Right atrium auricular region (tissue), 2 donors: ENCODE data around the gene TMEM255B. TPM values are rescaled to one million over a fixed set of nuclear protein-coding genes. Genes with fewer than 3 reads are reported as not detected.

Source experiments
- DNase-seq: peaks from one replicate; pipeline ENCODE4 v3.0.0-alpha.2; 2019; ENCODE audit warnings: low spot score
- H3K27ac ChIP-seq, 2 donors: fragments of 200-600 bp; sonication (generic); 1 replicate in 1 of 2; 2 replicates in 1 of 2; pipeline ENCODE4 v1.5.1; 2016 to 2019
- H3K27me3 ChIP-seq, 2 donors: fragments of 200-600 bp; sonication (generic); one replicate each; pipeline versions ENCODE4 v1.5.1 to v1.6.0; 2017 to 2019
- H3K36me3 ChIP-seq: fragments of 200-600 bp; sonication (generic); one replicate; pipeline ENCODE4 v1.5.1; 2016
- H3K4me1 ChIP-seq, 2 donors: fragments of 200-600 bp; sonication (generic); one replicate each; pipeline versions ENCODE4 v1.5.1 to v1.6.0; 2017 to 2019
- H3K4me3 ChIP-seq, 2 donors: fragments of 200-600 bp; sonication (generic); 1 replicate in 1 of 2; 2 replicates in 1 of 2; pipeline ENCODE4 v1.5.1; 2017 to 2019; ENCODE audit warnings: mild to moderate bottlenecking in 1 of 2, moderate library complexity in 1 of 2
- H3K9me3 ChIP-seq, 2 donors: fragments of 200-600 bp; sonication (generic); one replicate each; pipeline ENCODE4 v1.5.1; 2019
- CTCF ChIP-seq, 2 donors: fragments of 200-600 bp; sonication (generic); IDR thresholded peaks; one replicate each; pipeline ENCODE4 v1.5.1; 2019; ENCODE audit warnings: antibody characterized with exemption in 2 of 2
- total RNA-seq, 2 donors: library from RNA; depleted of rRNA; stranded (reverse); fragments of >200 nt; gene quantifications; one replicate each; pipeline ENCODE4 v1.1.0, GENCODE V29; 2016

The TMEM255B gene
- total RNA-seq, 2 donors from 2014 or later = 5.2 to 6.0 TPM

DNA sequence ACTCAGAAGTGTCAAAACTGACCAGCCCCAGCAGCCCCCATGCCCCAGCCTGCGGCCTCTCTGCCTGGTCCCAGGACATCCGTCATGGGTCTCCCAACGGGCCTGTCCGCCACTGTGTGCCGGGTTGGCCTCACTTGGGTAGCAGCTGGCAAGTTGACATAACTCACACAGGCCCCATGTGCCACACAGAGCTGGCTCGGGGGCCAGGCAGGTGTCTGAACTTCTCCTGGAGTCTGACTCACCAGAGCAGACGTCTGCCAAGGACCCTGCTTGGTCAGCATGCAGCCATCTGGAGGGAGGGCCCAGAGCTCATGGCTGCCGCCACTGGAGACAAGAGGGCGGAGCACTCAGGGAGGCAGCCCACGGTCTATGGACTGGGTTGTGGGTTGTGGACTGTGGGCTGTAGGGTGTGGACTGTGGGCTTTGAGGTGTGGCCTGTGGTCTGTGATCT lies 32.0 kb upstream of the TMEM255B start:
- H3K27me3 ChIP-seq = no peaks in the 10 kb centered on the region
- no peak for TF ChIP-seq CTCF (IDR thresholded peaks at IDR 0.05)
- H3K9me3 ChIP-seq = no peaks in the 10 kb centered on the region
- H3K36me3 ChIP-seq = no peaks in the 10 kb centered on the region
- DNase-seq = no peak
- H3K4me3 ChIP-seq = no peak overlapping the region
- H3K27ac ChIP-seq = peak overlapping the region; percentile 82 to 87
- peaks cover 0 to 26% of the 10 kb centered on the region in 2 donors for H3K4me1 ChIP-seq

GRCh38 chr13:113728571-113729054 lies 30.4 kb upstream of the TMEM255B start:
- Histone ChIP-seq H3K4me1 (peaks cover 0 to 26% of the 10 kb centered on the region in 2 donors), H3K27ac (peak overlapping the region in 1 of 2 donors; percentile 28), H3K27me3 (no peaks in the 10 kb centered on the region), H3K36me3 (no peaks in the 10 kb centered on the region), H3K4me3 (no peak overlapping the region), H3K9me3 (no peaks in the 10 kb centered on the region)
- DNase-seq = no peak
- no peak for TF ChIP-seq CTCF (IDR thresholded peaks at IDR 0.05)

- H3K27me3 ChIP-seq = no peaks in the 10 kb centered on the region
- no peaks in the 10 kb centered on the region for H3K9me3 ChIP-seq
- DNase-seq = no peak
- no peak for TF ChIP-seq CTCF (IDR thresholded peaks at IDR 0.05)
- H3K36me3 ChIP-seq = no peaks in the 10 kb centered on the region
- H3K4me3 ChIP-seq = no peak overlapping the region
- H3K27ac ChIP-seq = peak overlapping the region in 1 of 2 donors; percentile 28
- H3K4me1 ChIP-seq = peaks cover 0 to 22% of the 10 kb centered on the region in 2 donors
Measured at GRCh38 chr13:113729187-113730019, 29.6 kb upstream of the TMEM255B start.

DNA sequence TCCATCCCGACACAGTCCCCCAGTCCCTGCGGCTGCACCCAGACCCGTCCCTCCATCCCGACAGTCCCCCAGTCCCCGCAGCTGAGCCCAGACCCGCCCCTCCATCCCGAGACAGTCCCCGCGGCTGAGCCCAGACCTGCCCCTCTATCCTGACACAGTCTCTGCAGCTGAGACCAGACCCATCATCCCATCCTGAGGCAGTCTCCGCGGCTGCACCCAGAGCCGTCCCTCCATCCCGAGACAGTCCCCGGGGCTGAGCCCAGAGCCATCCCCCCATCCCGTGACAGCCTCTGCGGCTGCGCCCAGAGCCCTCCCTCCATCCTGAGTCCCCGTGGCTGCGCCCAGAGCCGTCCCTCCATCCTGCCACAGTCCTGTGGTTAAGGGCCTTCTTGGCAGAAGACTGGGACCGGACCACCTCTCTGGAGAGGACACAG lies 28.8 kb upstream of the TMEM255B start:
- peaks cover 0 to 16% of the 10 kb centered on the region in 2 donors for H3K4me1 ChIP-seq
- H3K9me3 ChIP-seq = no peaks in the 10 kb centered on the region
- TF ChIP-seq CTCF (IDR thresholded peaks at IDR 0.05) = no peak
- H3K27ac ChIP-seq = no peak overlapping the region
- H3K4me3 ChIP-seq = no peak overlapping the region
- DNase-seq = no peak
- H3K27me3 ChIP-seq = no peaks in the 10 kb centered on the region
- no peaks in the 10 kb centered on the region for H3K36me3 ChIP-seq

- Histone ChIP-seq H3K27me3 (no peaks in the 10 kb centered on the region), H3K4me3 (no peak overlapping the region), H3K27ac (no peak overlapping the region), H3K4me1 (peaks cover 0 to 16% of the 10 kb centered on the region in 2 donors), H3K9me3 (no peaks in the 10 kb centered on the region), H3K36me3 (no peaks in the 10 kb centered on the region)
- no peak for TF ChIP-seq CTCF (IDR thresholded peaks at IDR 0.05)
- DNase-seq = no peak
Measured at GRCh38 chr13:113730831-113731191, 28.2 kb upstream of the TMEM255B start.
